DMS 273 (cell line): ENCODE data around the gene RAB3IP.
A peak's percentile ranks its signal among the peaks of the same experiment; 100 is the strongest.
"Not testable (repeated sequence)": the region's sequence is repeated elsewhere in the genome, so short reads cannot be mapped to it uniquely, and the experiment has no call there.

Experiments
- DNase-seq: peaks from one replicate; lab custom pipeline; 2025; ENCODE audit not compliant: unreplicated experiment; lab: John Stamatoyannopoulos, UW

RAB3IP gene

DNA sequence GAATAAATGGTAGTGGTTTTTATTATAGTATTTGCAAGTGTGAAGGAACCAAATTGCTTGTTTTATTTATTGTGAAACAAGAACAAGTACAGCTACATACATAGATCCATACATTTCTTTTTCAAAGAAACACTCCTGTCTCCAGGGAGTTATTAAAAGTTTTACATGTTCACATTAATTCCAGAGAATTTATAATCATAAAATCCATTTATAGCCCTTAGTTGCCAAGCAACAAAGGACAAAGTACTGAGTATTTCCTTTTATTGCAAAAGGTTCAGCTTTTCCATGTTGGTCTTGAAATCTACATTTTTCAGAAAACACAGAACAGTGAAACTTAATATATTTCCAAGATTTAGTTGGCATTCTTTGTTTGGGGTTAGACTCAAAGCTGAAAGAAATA is 95.9 kb downstream of the RAB3IP start:
- no peak for DNase-seq

GRCh38 chr12:69835081-69835480 is 96.4 kb downstream of the RAB3IP start:
- DNase-seq = no peak

DNA sequence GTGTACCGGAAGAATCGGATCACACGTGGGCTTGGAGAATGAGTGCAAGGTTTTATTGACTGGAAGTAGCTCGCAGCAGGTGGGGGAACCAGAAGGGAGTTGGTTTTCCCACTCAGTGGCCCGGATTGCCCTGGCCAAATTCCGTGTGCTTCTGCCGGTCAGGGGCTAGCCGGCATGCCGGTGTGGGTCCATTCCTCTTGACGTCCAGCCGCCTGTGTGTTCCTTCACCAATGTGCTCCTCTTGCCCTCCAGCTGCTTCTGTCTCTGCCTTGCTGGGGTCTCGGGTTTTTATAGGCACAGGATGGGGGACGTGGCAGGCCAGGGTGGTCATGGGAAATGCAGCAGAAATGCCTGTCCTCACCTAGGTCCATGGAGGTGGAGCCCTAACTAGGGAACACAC is 97.4 kb downstream of the RAB3IP start:
- DNase-seq = no peak

- DNase-seq = no peak
These were observed 98.5 kb downstream of the RAB3IP start for GRCh38 chr12:69837191-69837590.

GRCh38 chr12:69837657-69838415 is 99.2 kb downstream of the RAB3IP start:
- no peak for DNase-seq

GRCh38 chr12:69840727-69841126 is 102.1 kb downstream of the RAB3IP start:
- no peak for DNase-seq

DNA sequence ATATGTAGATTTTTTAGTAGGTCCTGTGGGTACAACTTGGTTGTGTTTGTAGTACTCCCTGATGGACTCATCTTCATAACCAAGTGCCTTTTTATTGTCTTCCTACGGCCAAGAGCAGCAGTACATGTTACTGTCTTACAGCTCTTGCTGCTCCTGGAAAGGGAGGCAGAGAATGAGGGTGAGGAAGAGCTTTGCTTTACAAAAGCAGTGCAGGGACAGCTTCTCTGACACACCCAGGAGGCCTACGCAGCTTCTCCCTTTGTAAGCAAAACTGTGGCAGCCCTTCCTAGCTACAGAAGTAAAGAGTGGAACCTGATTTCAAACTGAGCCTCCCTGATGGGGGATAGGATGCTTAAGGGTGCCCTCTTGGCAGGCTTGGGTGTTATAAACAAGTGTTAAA is 104.9 kb downstream of the RAB3IP start:
- DNase-seq = peak; percentile 42

- peak; percentile 92 for DNase-seq
These were observed 105.8 kb downstream of the RAB3IP start for GRCh38 chr12:69844416-69844815.

GRCh38 chr12:69844836-69845235 is 106.2 kb downstream of the RAB3IP start:
- DNase-seq = peak; percentile 46

DNA sequence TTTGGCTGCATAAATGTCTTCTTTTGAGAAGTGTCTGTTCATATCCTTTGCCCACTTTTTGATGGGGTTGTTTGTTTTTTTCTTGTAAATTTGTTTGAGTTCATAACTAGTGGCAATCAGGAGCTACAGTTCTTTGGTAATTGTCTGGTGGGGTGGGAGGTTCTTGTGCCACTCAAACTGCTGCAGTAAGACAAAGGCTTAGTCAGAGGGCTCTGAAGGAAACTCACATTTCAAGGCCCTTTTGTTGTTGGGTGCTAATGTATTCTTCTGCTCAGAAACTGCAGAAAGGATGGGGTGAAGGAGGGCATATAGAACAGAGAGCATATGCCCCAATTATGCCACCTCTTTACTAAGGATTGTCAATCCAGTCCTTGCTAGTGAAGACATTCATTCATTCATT is 108.3 kb downstream of the RAB3IP start:
- no peak for DNase-seq

- no peak for DNase-seq
These were observed 113.3 kb downstream of the RAB3IP start for GRCh38 chr12:69851976-69852375.

GRCh38 chr12:69853176-69853961 is 114.7 kb downstream of the RAB3IP start:
- DNase-seq = not testable (repeated sequence)

DNA sequence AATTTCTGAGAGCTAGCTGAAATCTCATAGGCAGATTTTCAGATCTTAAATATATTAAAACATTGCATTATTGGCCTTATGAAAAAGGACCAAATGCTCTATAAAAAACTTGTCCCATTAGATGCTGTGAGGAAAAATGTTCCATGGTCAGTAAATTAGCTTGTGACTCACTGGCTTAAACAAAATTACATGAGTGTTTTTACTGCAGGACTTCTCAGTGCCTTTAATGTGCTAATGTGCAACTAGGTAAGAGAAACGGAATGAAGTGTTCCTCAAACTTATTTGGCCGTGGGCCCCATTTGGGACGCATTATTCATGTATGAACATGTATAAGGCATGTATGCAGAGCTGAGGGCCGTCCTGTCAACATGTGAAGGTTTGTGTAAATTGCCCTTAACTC is 128.0 kb downstream of the RAB3IP start:
- DNase-seq = no peak

- DNase-seq = no peak
These were observed 130.0 kb downstream of the RAB3IP start for GRCh38 chr12:69868695-69869094.

GRCh38 chr12:69872804-69873203 is 134.1 kb downstream of the RAB3IP start:
- no peak for DNase-seq
